GM21526 (cell line): ENCODE measurements around the gene SPACA6.
"Not testable (repeated sequence)": the region's sequence is repeated elsewhere in the genome, so short reads cannot be mapped to it uniquely, and the experiment has no call there.

Experiments
- ATAC-seq: cut with Tn5 transposase; IDR thresholded peaks from one replicate; pipeline ENCODE4 v1.9.1; 2021; ENCODE audit warnings: moderate library complexity; ENCODE audit not compliant: unreplicated experiment, low FRiP score

Gene SPACA6, protein sequence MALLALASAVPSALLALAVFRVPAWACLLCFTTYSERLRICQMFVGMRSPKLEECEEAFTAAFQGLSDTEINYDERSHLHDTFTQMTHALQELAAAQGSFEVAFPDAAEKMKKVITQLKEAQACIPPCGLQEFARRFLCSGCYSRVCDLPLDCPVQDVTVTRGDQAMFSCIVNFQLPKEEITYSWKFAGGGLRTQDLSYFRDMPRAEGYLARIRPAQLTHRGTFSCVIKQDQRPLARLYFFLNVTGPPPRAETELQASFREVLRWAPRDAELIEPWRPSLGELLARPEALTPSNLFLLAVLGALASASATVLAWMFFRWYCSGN

DNA sequence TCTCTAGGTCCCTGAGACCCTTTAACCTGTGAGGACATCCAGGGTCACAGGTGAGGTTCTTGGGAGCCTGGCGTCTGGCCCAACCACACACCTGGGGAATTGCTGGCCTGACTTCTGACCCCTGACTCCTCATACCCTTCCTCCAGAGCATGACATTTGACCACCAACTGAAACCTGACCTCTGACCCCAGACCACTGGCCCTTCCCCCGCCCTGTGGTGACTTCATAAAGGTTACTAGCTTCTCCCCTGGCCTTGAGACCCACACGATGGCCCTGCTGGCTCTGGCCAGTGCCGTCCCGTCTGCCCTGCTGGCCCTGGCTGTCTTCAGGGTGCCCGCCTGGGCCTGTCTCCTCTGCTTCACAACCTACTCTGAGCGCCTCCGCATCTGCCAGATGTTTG lies at the start of gene SPACA6:
SPACA6 (plus strand) TSS at position 71 of the 400 bp plus-strand sequence; CDS start at position 268, 197 bp downstream.
- no peak for ATAC-seq

DNA sequence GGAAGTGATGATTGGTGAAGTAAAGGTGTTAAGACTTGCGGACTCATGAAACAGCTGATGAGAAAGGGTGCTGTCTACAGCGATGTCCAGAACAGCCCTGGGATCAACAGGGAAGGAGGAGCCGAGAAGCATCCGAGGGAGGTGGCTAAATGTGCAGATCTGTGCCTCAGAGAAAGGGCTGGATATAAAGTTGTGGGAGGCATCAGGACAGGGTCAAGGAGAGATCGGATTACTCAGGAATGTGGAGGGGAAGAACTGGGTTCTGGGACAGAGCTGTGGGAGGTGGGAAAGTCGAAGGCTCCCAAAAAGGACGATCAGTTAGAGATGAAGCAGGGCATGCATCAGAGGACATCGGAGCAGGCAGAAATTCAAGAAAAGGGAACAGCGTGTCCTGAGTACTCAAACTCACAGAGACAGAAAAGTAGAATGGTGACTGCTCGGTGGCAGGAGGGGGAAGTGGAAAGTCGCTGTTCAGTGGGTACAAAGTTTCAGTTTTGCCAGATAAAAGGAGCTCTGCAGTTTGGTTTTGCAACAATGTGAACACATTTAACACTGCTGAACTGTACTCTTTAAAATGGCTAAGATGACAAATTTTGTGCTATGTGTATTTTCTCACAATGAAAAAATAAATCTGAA lies 48.4 kb upstream of the SPACA6 start:
- ATAC-seq = no peak

DNA sequence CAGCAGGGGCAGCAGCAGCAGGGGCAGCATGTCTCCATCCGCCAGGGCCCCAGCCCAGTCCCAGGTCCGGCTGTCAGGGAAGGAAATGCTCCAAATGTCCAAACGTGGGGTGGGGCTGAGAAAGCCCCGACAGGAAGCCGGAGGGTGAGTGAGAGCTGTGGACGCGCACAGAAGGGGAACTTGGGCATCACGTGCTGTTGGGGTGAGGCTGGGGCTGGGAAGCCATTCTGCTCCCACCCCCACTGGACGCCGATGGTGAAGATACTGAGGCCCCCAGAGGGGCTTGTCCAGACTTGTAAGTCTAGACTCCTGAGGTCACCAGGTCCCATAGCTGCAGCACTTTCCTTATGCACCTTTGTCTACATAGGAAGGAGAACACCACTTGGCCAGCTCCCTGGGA lies 46.4 kb upstream of the SPACA6 start, which contains the start of gene SIGLEC14:
SIGLEC14 (minus strand) TSS at position 96 of the 400 bp plus-strand sequence; CDS start at position 30, 66 bp downstream.
- not testable (repeated sequence) for ATAC-seq

DNA sequence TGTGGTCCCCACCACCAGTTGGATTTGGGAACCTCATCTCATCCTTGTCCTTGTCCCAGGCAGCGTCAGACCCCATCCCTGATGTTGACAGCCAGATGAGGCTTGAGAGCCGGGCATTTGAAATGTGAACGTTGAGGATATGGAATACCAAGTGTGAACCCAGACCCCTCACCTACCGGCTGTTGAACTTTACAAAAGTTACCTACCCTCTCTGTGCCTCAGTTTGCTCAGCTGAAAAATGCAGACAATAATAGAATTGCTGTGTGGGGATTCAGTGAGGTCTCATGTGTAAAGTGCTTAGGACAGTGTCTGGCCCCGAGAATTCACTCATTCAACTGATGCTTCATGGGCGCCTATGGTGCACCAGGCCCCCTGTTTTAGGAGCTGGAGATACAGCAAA lies 45.8 kb upstream of the SPACA6 start:
- no peak for ATAC-seq

DNA sequence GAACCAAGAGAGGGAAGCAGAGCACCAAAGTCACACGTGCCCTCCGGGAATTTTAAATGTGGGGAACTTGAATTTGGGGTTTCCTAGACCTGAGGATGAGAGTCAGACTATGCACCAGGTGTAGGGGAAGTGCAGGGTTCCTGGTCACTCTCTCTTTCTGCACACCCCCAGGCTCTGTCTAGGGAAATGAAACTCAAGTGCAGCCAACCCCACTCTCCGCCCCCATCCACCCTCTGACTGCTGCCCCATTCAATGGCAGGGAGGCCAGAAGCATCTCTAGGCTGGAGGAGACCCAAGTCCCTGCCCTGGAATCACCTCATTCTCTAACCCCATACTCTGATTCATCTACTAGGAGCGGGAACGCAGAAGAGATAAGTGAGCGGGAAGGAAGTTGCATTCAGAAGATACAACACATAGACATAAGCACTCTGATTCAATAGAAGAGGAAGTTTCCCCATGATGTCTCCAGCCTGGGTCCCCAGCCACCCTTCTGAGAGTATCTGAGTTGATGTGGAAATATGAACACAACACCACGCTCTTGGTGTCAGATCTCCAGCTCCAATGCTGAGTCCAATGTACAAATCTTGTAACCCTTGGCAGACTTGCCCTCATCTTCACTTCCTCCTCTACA lies 41.8 kb upstream of the SPACA6 start:
- no peak for ATAC-seq

DNA sequence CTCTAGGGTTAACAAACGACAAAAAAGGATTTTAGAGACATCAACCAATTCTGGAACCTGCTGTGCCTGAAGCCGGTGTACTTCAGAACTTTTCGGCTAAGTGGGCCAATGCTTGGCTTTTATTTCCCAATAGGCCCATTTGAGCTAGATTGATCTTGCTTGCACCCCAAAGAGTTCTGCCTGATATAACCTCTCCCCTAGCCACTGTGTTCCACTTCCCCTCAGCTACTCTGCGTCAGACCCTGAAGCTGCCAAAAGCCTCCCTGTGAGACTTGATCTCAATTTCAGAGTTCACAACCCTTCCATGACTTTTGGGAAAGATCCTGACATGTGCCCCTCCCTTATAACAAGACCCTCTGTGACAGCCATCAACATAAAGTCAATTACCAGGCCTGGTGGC lies 40.9 kb upstream of the SPACA6 start:
- ATAC-seq = no peak

DNA sequence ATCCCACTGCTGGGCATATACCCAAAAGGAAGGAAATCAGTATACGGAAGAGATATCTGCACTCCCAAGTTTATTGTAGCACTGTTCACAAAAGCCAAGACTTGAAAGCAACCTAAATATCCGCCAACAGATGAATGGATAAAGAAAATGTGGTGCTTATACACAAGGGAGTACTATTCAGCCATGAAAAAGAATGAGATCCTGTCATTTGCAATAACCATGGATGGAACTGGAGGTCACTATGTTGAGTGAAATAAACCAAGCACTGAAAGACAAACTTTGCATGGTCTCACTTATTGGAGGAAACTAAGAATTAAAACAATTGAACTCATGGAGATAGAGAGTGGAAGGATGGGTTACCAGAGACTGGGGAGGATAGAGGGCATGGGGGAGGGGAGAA lies 40.0 kb upstream of the SPACA6 start:
- ATAC-seq = no peak

DNA sequence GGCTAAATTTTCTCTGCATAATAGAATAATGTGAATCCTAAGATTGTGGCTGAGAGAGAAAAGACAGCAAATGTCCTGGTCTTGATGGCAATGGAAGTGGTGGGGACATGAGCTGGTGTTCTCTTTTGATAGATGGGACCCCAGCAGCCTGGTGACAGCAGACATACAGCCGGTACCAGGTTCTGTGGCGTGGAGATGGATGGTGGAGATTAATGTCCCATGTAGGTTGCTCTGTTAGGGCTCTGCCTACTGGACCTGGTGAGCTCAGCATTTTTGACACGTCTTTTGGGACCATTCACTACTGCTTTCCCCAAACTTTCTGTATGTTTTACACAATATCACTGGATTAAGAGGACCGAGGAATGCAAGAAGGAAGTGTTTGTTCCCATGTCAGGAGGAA lies 38.3 kb upstream of the SPACA6 start:
- no peak for ATAC-seq

DNA sequence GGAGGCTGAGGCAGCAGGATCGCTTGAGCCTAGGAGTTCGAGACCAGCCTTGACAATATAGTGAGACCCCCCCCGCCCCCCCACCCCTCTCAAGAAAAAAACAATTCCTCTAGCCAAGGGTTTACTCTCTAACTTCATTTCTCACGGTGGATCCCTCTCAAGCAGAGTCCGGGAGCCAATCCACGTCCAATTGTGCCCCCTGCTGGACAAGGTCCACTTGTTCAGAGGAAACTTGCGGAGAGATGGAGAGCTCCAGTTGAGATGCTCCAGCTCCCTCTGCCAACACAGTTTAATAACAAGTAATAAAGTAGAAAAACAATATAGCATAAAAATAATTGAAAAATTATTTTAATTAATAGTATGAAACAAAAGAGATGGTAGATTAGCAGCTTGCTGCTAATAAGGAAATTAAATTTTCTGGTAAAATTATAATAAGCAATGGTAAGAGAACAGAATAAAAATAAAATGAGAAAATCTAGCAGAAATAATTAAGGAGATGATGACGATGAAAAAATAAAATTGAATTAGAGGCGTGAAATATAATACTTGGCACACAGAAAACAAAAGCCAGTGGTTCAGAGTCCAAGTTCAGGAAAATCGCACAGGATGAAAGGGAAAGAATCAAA lies 32.0 kb upstream of the SPACA6 start:
- no peak for ATAC-seq

DNA sequence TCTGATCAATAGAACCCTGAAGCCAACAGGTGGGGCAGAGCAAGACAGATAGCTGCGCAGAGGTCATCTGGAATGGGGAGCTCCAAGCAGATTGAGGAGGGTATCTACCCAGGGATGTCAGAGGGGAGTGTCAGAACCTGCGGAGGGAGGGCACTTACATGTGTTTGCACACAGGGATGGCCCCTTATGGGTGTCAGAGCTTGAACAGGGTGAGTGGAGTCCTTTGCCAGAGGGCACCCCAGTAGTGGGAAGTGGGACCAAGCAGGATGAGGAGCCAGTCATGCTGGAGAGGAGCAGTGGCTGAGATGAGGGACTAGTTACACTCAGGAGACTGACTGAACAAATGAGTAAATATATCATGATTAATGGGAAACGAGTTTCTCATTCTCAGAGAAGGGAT lies 29.5 kb upstream of the SPACA6 start:
- ATAC-seq = no peak

DNA sequence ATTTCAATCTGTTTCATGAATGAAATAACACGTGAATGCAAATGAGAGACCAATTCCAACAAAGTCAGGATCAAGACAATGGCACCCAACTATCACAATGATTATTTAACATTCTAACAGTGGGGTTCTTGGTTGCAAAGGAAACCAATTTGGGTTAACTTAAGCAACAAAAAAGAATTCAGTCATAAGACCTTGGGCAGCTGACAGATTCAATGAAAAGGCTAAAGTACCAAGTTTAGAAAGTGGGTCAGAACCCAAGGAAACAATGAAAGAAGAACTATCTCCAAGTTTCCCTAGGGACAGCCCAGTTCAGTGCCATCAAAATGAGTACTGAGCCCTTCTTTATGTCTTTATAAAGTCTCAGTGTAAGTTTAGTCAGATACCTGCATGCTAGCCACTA lies 29.0 kb upstream of the SPACA6 start:
- no peak for ATAC-seq

DNA sequence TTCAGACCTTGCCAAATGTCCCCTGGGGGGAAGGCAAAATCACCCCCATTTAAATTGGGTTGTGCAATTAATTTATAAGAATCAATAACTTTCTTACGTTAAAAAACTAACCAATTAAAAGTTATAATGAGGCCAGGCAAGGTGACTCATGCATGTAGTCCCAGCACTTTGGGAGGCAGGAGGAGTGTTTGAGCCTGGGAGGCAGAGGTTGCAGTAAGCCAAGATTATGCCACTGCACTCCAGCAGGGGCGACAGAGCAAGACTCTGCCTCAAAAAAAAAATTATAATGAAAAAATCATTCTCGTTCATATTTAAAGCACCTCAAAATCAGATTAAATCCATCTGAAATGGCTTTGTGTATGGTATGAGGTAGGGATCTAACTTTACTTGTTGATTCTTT lies 28.1 kb upstream of the SPACA6 start:
- no peak for ATAC-seq

DNA sequence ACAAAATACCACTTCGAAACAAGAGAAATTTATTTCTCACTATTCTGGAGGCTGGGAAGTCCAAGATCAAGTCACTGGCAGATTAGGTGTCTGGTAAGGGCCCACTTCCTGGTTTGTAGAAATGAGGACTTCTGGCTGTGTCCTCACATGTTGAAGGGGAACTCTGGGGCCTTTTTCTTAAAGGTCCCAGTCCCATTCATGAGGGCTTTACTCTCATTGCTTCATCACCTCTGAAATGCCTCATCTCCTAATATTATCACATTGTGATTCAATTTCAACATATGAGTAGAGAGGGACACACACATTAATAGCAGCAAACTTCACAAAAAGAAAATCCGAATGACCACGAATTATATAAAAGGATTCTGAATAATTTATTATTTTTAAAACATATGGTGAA lies 24.9 kb upstream of the SPACA6 start:
- no peak for ATAC-seq

DNA sequence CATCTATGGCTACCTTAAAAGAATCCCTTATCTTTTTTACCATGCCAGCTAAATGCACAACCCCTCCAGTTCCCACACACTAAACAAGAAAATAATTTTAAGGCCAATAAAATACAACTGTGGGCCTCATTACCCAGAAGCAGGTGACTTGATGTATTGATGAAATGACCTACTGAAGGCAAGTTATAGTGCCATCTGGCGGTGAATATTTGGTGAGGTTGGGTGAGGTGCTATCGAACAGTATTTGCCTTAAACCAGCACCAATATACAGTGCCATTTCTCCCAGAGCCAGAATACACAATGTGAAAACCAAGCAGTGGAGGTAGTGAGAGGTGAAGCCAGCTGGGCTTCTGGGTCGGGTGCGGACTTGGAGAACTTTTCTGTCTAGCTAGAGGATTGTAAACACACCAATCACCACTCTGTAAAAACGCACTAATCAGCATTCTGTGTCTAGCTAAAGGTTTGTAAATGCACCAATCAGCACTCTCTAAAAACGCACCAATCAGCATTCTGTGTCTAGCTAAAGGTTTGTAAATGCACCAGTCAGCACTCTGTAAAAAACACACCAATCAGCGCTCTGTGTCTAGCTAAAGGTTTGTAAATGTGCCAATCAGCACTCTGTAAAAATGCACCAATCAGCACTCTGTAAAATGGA lies 17.1 kb upstream of the SPACA6 start:
- ATAC-seq = not testable (repeated sequence)

DNA sequence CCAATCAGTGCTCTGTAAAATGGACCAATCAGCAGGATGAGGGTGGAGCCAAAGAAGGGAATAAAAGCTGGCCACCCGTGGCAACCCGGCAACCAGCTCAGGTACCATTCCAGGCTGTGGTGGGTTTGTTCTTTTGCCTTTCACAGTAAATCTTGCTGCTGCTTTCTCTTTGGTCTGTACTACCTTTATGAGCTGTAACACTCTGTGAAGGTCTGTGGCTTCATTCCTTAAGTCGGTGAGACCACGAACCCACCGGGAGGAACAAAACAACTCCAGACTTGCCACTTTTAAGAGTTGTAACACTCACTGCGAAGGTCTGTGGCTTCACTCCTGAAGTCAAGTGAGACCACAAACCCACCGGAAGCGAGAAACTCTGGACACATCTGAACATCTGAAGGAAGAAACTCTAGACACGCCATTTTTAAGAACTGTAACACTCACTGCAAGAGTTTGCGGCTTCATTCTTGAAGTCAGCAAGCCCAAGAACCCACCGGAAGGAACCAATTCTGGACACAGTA lies 16.5 kb upstream of the SPACA6 start:
- no peak for ATAC-seq

DNA sequence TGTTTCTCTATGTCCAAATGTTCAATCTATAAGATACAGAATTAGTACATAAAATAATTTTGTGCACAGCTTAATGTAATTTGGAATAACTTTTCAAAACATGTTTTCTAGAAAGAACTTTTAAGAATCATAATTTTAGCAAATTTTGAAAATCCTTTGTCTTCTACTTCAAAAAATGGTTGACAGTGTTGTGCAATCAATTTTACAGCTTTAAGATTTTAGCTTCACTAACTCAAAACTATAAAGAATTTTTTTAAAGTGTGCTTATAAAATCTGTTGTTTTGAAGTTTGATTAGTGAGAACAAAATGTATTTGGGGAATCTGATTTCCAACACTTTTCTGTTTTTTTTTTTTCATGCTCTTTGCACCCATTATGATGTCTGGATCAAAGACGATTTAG lies 12.7 kb upstream of the SPACA6 start:
- no peak for ATAC-seq

DNA sequence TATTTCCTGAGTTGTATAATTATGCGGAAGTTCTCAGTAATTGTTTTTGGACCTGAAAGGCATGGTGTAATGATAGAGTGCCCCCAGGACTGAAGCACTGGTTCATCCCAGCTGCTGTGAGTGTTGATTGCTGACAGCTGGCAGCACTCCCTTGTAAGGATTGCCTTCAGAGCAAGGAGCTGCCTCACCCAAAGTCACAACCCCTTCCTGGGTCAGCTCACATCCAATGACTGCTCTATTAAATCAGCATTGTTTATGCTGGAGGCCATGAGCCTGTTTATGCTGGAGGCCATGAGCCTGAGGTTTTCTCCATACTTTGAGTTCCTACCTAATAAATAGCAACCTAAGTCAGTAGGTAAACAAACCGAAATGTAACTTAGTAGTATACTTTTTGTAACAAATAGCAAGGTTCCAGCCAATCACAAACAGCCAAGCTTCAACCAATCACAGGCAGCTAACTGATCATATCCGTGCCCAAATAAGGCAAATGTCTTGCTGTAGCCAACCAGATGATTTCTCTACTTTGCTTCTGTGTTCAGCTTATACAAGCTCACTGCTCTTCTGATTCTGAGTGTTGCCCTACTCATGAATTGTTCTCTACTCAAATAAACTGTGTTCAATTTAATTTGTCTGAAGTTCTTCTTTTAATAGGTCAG lies 11.7 kb upstream of the SPACA6 start:
- no peak for ATAC-seq

DNA sequence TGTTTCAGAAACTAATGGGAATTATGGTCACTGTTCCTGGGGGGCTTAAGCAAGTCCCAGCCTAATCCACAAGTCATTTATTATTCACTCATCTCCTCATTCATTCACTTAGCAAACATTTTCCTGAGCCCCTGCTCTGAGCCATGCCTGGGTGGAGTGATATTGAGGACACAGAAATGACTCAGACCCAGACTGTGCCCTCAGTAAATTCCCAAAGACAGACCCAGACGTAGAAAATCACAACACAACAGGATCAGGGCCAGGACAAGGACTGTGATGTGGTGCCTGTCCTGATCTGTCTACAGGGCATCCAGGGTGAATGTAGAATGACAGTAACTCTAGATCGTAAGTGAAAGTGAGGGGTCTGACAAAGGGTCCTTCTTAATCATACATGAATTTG lies 7.0 kb upstream of the SPACA6 start:
- no peak for ATAC-seq

DNA sequence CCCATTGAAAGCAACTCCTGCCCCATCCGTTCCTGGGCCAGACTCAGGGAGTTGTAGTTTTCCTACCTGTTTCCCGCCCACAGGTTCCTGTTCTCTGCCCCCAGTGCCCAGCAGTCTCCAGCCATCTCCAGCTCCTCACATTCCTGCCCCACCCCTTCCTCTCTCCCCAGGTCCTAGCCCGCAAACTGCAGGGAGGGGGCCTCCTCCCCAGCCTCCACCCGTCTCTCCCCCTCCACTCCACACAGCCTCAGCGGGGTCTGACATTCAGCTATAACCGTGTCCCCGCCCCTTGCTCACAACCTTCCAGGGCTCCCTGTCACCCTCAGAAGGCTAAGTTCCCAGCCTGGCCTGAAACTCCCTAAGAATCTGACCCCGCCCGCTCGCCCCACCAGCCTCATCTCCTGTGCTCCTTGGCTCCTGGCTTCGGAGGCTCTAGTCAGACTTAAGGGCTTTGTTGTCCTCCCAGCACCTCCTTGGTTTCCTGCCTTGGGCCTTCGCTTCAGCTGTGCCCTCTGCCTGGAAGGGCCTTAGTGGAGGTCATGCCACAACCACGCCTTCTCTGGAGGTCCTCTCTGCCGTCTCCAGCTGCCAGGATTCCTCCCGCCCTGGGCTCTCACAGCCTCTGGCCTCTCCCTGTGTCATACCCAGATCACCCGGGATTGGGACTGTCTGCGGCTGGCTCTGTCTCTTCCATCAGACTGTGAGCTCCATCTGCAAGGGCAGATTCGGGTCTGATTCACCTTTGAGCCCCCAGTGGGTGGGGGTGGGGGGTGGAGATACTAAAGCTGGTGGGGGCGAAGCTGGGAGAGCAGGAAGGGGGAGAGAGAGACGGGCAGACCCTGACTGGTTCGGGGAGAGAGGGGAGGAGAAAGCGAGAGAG lies 5.1 kb upstream of the SPACA6 start:
- no peak for ATAC-seq
